A673 (cell line): ENCODE results near the gene CLTA. TPM values are rescaled to one million over a fixed set of nuclear protein-coding genes. Genes with fewer than 3 reads are reported as not detected.

ENCODE experiments used
- BruUV-seq: library from RNA; stranded (reverse); fragments of 400-500 nt; replicated peaks from 2 replicates; lab custom pipeline; 2021; lab: Mats Ljungman, UMichigan
- CTCF ChIA-PET: fragments of 300-600 bp; sonication (Branson Sonifier 250); formaldehyde crosslinking; loops from one replicate; lab custom pipeline; 2022; ENCODE audit warnings: antibody characterized with exemption; lab: Charles Lee
- POLR2A ChIA-PET: fragments of 300-600 bp; sonication (Branson Sonifier 250); formaldehyde crosslinking; loops from one replicate; lab custom pipeline; 2022; ENCODE audit warnings: antibody characterized with exemption; ENCODE audit not compliant: low non-redundant PET; lab: Charles Lee
- DNase-seq: peaks from one replicate; pipeline ENCODE4 v3.0.0-alpha.2; 2015; ENCODE audit warnings: low spot score
- H3K27ac ChIP-seq: fragments of 200-600 bp; sonication (generic); 2 replicates; pipeline ENCODE4 v1.5.1; 2016; ENCODE audit warnings: mixed run types, low read depth, mild to moderate bottlenecking, mixed read lengths, antibody characterized with exemption, low read length; ENCODE audit not compliant: poor library complexity, severe bottlenecking
- H3K27me3 ChIP-seq: fragments of 200-600 bp; sonication (generic); replicated peaks from 2 replicates; pipeline ENCODE4 v1.6.1; 2017; ENCODE audit warnings: mixed run types, low read depth, mild to moderate bottlenecking, mixed read lengths, antibody characterized with exemption, low read length; ENCODE audit not compliant: insufficient read depth, poor library complexity
- H3K36me3 ChIP-seq: fragments of 200-600 bp; sonication (generic); 2 replicates; pipeline ENCODE4 v1.6.1; 2016; ENCODE audit warnings: mixed run types, mild to moderate bottlenecking, mixed read lengths, antibody characterized with exemption, low read length; ENCODE audit not compliant: insufficient read depth, poor library complexity, severe bottlenecking
- H3K4me1 ChIP-seq: fragments of 200-600 bp; sonication (generic); 2 replicates; pipeline ENCODE4 v1.6.1; 2017; ENCODE audit warnings: mixed run types, mild to moderate bottlenecking, mixed read lengths, antibody characterized with exemption, low read length; ENCODE audit not compliant: insufficient read depth, poor library complexity, severe bottlenecking
- H3K4me3 ChIP-seq: fragments of 200-600 bp; sonication (generic); 2 replicates; pipeline ENCODE4 v1.5.1; 2016; ENCODE audit warnings: low read depth, mixed run types, mild to moderate bottlenecking, mixed read lengths, low read length; ENCODE audit not compliant: poor library complexity, severe bottlenecking
- H3K9me3 ChIP-seq: fragments of 200-600 bp; sonication (generic); 2 replicates; pipeline ENCODE4 v1.6.1; 2016; ENCODE audit warnings: mixed run types, low read depth, mild to moderate bottlenecking, mixed read lengths, antibody characterized with exemption, low read length; ENCODE audit not compliant: poor library complexity, severe bottlenecking
- CTCF ChIP-seq: fragments of 300-800, 200-600 bp; sonication (generic); conservative IDR thresholded peaks from 2 replicates; pipeline ENCODE4 v1.5.1; 2017; ENCODE audit warnings: low read depth, mild to moderate bottlenecking, antibody characterized with exemption, low read length, moderate library complexity, mixed read lengths
- EZH2 ChIP-seq: fragments of 200-600 bp; sonication (generic); IDR thresholded peaks from 2 replicates; pipeline ENCODE4 v1.6.1; 2017; ENCODE audit warnings: borderline replicate concordance, low read depth, mild to moderate bottlenecking, mixed read lengths, antibody characterized with exemption, low read length; ENCODE audit not compliant: poor library complexity, severe bottlenecking
- intact Hi-C: fragments of 100-400 bp; cut with micrococcal nuclease; formaldehyde crosslinking; loops from one replicate; pipeline ENCODE4 v1.10.0; 2022; ENCODE audit not compliant: unreplicated experiment
- total RNA-seq: library from RNA; stranded (reverse); gene quantifications from 2 replicates; pipeline ENCODE4 v1.2.3, GENCODE V29; 2021

CLTA gene
- total RNA-seq, 1 experiment from 2014 or later, result 226 TPM

- ChIA-PET CTCF (no interaction called here), POLR2A (no interaction called here)
- Histone ChIP-seq H3K27ac (no peak overlapping the region), H3K4me1 (no peaks in the 10 kb centered on the region), H3K4me3 (no peak overlapping the region), H3K9me3 (no peaks in the 10 kb centered on the region), H3K27me3 (no peaks in the 10 kb centered on the region), H3K36me3 (peaks cover 80% of the 10 kb centered on the region)
- no peak for DNase-seq
- no TSS peak for BruUV-seq
- intact Hi-C loops, result no loop called here
- no peak for TF ChIP-seq CTCF
- TF ChIP-seq EZH2, result no peak
These were observed 23.3 kb downstream of the CLTA start for GRCh38 chr9:36213989-36214388.

- ChIA-PET POLR2A (no interaction called here), CTCF (no interaction called here)
- Histone ChIP-seq H3K4me3 (no peak overlapping the region), H3K4me1 (no peaks in the 10 kb centered on the region), H3K9me3 (no peaks in the 10 kb centered on the region), H3K27ac (no peak overlapping the region), H3K27me3 (no peaks in the 10 kb centered on the region), H3K36me3 (peaks cover 81% of the 10 kb centered on the region)
- DNase-seq, result no peak
- no TSS peak for BruUV-seq
- no peak for TF ChIP-seq EZH2
- no peak for TF ChIP-seq CTCF
- intact Hi-C loops, result no loop called here
These were observed 23.9 kb downstream of the CLTA start for GRCh38 chr9:36214571-36214970.

- no peak for DNase-seq
- H3K4me3 ChIP-seq, result no peak overlapping the region
- peaks cover 81% of the 10 kb centered on the region for H3K36me3 ChIP-seq
- TF ChIP-seq CTCF (no peak), EZH2 (no peak)
- CTCF ChIA-PET, result no interaction called here
- no peaks in the 10 kb centered on the region for H3K27me3 ChIP-seq
- no TSS peak for BruUV-seq
- H3K4me1 ChIP-seq, result no peaks in the 10 kb centered on the region
- H3K27ac ChIP-seq, result no peak overlapping the region
- intact Hi-C loops, result no loop called here
- H3K9me3 ChIP-seq, result peaks cover 2% of the 10 kb centered on the region
- POLR2A ChIA-PET, result no interaction called here
These were observed 26.7 kb downstream of the CLTA start for GRCh38 chr9:36217256-36217968.
